Trophoblast cell (in vitro differentiated cells and primary cell): ENCODE measurements around the gene HLA-DPA1.

Experiments
- DNase-seq, 2 donors: peaks; one replicate each; pipeline ENCODE4 v3.0.0-alpha.2; 2016
- H2AFZ ChIP-seq: 2 replicates; pipeline ENCODE4 v1.6.1; 2013; ENCODE audit warnings: low read length, moderate library complexity, mild to moderate bottlenecking; ENCODE audit not compliant: insufficient read depth, poor library complexity
- H2AK5ac ChIP-seq: 2 replicates; pipeline ENCODE4 v1.6.1; 2013; ENCODE audit warnings: mild to moderate bottlenecking, low read length
- H2BK120ac ChIP-seq: 2 replicates; pipeline ENCODE4 v1.6.1; 2013; ENCODE audit warnings: low read length, mild to moderate bottlenecking, moderate library complexity; ENCODE audit not compliant: insufficient read depth, poor library complexity
- H2BK12ac ChIP-seq: 2 replicates; pipeline ENCODE4 v1.6.1; 2013; ENCODE audit warnings: mild to moderate bottlenecking, low read length, moderate library complexity
- H2BK5ac ChIP-seq: 2 replicates; pipeline ENCODE4 v1.6.1; 2013; ENCODE audit warnings: low read length, low read depth, moderate library complexity, mild to moderate bottlenecking; ENCODE audit not compliant: poor library complexity
- H3K14ac ChIP-seq: 2 replicates; pipeline ENCODE4 v1.6.1; 2013; ENCODE audit warnings: mild to moderate bottlenecking, low read length
- H3K18ac ChIP-seq: 2 replicates; pipeline ENCODE4 v1.6.1; 2013; ENCODE audit warnings: mild to moderate bottlenecking, low read length
- H3K23ac ChIP-seq: 2 replicates; pipeline ENCODE4 v1.6.1; 2013; ENCODE audit warnings: low read length
- H3K27ac ChIP-seq: 2 replicates; pipeline ENCODE4 v1.5.1; 2013; ENCODE audit warnings: low read depth, mild to moderate bottlenecking, inconsistent platforms, low read length, moderate library complexity
- H3K27me3 ChIP-seq: 2 replicates; pipeline ENCODE4 v1.6.1; 2013; ENCODE audit warnings: inconsistent platforms, mild to moderate bottlenecking, low read length, moderate library complexity; ENCODE audit not compliant: insufficient read depth
- H3K36me3 ChIP-seq, 2 experiments: 1 replicate in 1 of 2; 2 replicates in 1 of 2; pipeline ENCODE4 v1.6.1; 2013; ENCODE audit warnings: low read length in 2 of 2, mild to moderate bottlenecking in 2 of 2, moderate library complexity in 1 of 2; ENCODE audit not compliant: insufficient read depth in 2 of 2, control insufficient read depth in 1 of 2
- H3K4ac ChIP-seq: 2 replicates; pipeline ENCODE4 v1.6.1; 2013; ENCODE audit warnings: low read depth, mild to moderate bottlenecking, low read length, moderate library complexity
- H3K4me1 ChIP-seq, 2 experiments: 1 replicate in 1 of 2; 2 replicates in 1 of 2; pipeline ENCODE4 v1.6.1; 2013; ENCODE audit warnings: low read length in 2 of 2, mild to moderate bottlenecking in 2 of 2, moderate library complexity in 1 of 2; ENCODE audit not compliant: insufficient read depth in 2 of 2, control insufficient read depth in 1 of 2
- H3K4me2 ChIP-seq: 2 replicates; pipeline ENCODE4 v1.6.1; 2013; ENCODE audit warnings: inconsistent platforms, mild to moderate bottlenecking, low read length, moderate library complexity
- H3K4me3 ChIP-seq: 2 replicates; pipeline ENCODE4 v1.5.1; 2013; ENCODE audit warnings: mild to moderate bottlenecking, low read depth, low read length, inconsistent platforms
- H3K79me1 ChIP-seq: one replicate; pipeline ENCODE4 v1.6.1; 2013; ENCODE audit warnings: low read length
- H3K79me2 ChIP-seq: 2 replicates; pipeline ENCODE4 v1.6.1; 2013; ENCODE audit warnings: low read length, mild to moderate bottlenecking; ENCODE audit not compliant: control insufficient read depth, insufficient read depth, poor library complexity
- H3K9ac ChIP-seq: 2 replicates; pipeline ENCODE4 v1.6.1; 2013; ENCODE audit warnings: mild to moderate bottlenecking, low read length
- H3K9me3 ChIP-seq: 2 replicates; pipeline ENCODE4 v1.6.1; 2013; ENCODE audit warnings: low read depth, mild to moderate bottlenecking, control low read depth, inconsistent platforms, low read length; ENCODE audit not compliant: insufficient read depth
- H4K12ac ChIP-seq: 2 replicates; pipeline ENCODE4 v1.6.1; 2013; ENCODE audit warnings: low read depth, mild to moderate bottlenecking, low read length, moderate library complexity
- H4K8ac ChIP-seq: 2 replicates; pipeline ENCODE4 v1.6.1; 2013; ENCODE audit warnings: low read depth, mild to moderate bottlenecking, low read length, moderate library complexity
- H4K91ac ChIP-seq: one replicate; pipeline ENCODE4 v1.6.1; 2013; ENCODE audit warnings: low read depth, mild to moderate bottlenecking, low read length, moderate library complexity
- WGBS: extraction: QIAGEN DNeasy Blood & Tissue Kit; methylation state at CpG from one replicate; pipeline ENCODE4 v1.1.7; 2013; ENCODE audit warnings: missing lambda C conversion rate; ENCODE audit not compliant: insufficient read length, insufficient coverage; ENCODE audit errors: extremely low coverage; 5-methylcytosine and 5-hydroxymethylcytosine counted together

Gene HLA-DPA1

DNA sequence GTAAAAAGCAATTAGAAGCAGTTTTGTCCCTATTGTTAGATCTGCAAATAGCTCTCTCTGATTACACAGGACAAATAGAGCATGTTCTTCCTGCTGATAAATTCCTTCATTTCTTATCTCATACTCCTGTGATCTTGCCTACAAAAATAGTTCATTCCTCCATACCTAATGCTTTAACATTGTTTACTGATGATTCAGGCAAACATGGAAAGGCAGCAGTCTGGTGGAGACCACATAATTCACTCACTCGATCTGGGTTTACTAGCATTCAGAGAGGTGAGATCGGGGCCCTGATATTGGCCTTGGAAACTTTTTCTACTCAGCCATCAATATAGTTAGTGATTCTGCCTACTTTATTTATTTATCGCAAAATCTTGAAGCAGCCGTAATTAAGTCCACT, 20.2 kb downstream of the HLA-DPA1 start:
- Histone ChIP-seq H3K23ac (no peak overlapping the region), H4K8ac (no peak overlapping the region), H2BK5ac (no peak overlapping the region), H3K18ac (no peak overlapping the region), H2AFZ (no peak overlapping the region), H3K27me3 (no peaks in the 10 kb centered on the region), H3K14ac (no peak overlapping the region), H3K4ac (no peak overlapping the region), H3K4me3 (no peak overlapping the region), H3K79me1 (no peaks in the 10 kb centered on the region), H3K4me1 (no peaks in the 10 kb centered on the region), H2AK5ac (no peak overlapping the region), H3K36me3 (no peaks in the 10 kb centered on the region), H3K4me2 (no peak overlapping the region), H3K9ac (no peak overlapping the region), H4K12ac (no peak overlapping the region), H3K27ac (no peak overlapping the region), H2BK120ac (no peak overlapping the region), H3K9me3 (no peaks in the 10 kb centered on the region), H3K79me2 (no peaks in the 10 kb centered on the region), H2BK12ac (no peak overlapping the region), H4K91ac (no peak overlapping the region)
- DNase-seq, result peak; percentile 1 to 31
- no CpG with 5 or more reads among the region's 4 CpGs for WGBS

GRCh38 chr6:33052627-33053026, 20.8 kb downstream of the HLA-DPA1 start:
- Histone ChIP-seq H4K91ac (no peak overlapping the region), H2AK5ac (no peak overlapping the region)

DNA sequence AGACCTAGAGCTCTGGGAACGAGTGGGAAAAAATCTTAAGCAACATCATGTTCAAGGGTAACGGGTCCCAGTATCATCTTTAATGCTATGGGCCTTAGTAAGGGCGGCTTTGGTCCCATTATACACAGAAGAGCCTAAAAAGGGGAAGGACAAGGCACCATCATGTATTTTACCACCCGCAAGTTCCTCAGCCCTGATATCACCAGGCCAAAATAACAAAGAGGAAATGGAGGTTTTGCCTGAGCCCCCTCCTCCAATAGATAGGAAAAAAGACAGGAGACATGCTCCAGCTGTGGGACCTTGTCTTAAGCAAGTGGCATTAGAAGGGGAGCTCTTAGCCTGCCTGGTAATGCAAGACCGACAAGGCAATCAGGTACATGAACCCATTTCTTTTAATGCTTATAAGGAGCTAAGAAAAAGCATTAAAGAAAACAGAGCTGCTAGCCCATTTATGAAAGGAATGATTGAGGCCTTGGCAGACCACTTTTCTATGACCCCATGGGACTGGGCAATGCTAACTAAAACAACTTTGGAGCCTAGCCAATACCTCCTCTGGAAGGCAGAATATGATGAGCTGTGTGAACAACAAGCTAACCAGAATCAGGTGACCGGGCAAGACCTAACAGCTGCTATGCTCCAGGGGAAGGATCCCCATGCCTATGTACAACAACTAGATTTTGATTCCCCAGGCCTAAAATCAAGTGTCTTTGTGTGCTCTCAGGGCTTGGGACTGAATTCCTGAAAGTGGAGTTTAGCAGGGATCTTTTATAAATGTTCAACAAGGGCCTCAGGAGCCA, 23.2 kb downstream of the HLA-DPA1 start:
- H2BK120ac ChIP-seq, result no peak overlapping the region

More at GRCh38 chr6:33052627-33053026, 20.8 kb downstream of the HLA-DPA1 start:
- Histone ChIP-seq H3K27ac (no peak overlapping the region), H3K36me3 (no peaks in the 10 kb centered on the region), H2BK12ac (no peak overlapping the region), H3K4ac (no peak overlapping the region), H3K27me3 (no peaks in the 10 kb centered on the region), H3K9me3 (no peaks in the 10 kb centered on the region), H3K18ac (no peak overlapping the region), H3K4me2 (no peak overlapping the region), H3K9ac (no peak overlapping the region), H4K8ac (no peak overlapping the region), H2BK5ac (no peak overlapping the region), H3K14ac (no peak overlapping the region), H3K79me1 (no peaks in the 10 kb centered on the region), H2BK120ac (no peak overlapping the region), H3K4me3 (no peak overlapping the region), H2AFZ (no peak overlapping the region), H4K12ac (no peak overlapping the region), H3K23ac (no peak overlapping the region), H3K4me1 (no peaks in the 10 kb centered on the region), H3K79me2 (no peaks in the 10 kb centered on the region)
- no peak for DNase-seq

GRCh38 chr6:33049323-33050013, 24.0 kb downstream of the HLA-DPA1 start:
- Histone ChIP-seq H4K91ac (no peak overlapping the region), H3K4me2 (no peak overlapping the region), H2BK12ac (no peak overlapping the region), H4K8ac (no peak overlapping the region), H3K79me2 (no peaks in the 10 kb centered on the region), H2BK5ac (no peak overlapping the region), H3K79me1 (no peaks in the 10 kb centered on the region), H2BK120ac (no peak overlapping the region), H3K23ac (no peak overlapping the region), H3K9ac (no peak overlapping the region), H2AFZ (no peak overlapping the region), H3K4me1 (no peaks in the 10 kb centered on the region), H4K12ac (no peak overlapping the region), H3K36me3 (no peaks in the 10 kb centered on the region), H3K4me3 (no peak overlapping the region), H3K14ac (no peak overlapping the region), H2AK5ac (no peak overlapping the region), H3K27ac (no peak overlapping the region), H3K4ac (no peak overlapping the region), H3K27me3 (no peaks in the 10 kb centered on the region), H3K9me3 (no peaks in the 10 kb centered on the region), H3K18ac (no peak overlapping the region)
- DNase-seq, result no peak
- no CpG with 5 or more reads among the region's 9 CpGs for WGBS

More for the DNA sequence above, 23.2 kb downstream of the HLA-DPA1 start:
- Histone ChIP-seq H3K4me3 (no peak overlapping the region), H2BK5ac (no peak overlapping the region), H4K12ac (no peak overlapping the region), H3K36me3 (no peaks in the 10 kb centered on the region), H3K18ac (no peak overlapping the region), H3K23ac (no peak overlapping the region), H3K4ac (no peak overlapping the region), H4K8ac (no peak overlapping the region), H4K91ac (no peak overlapping the region), H2AK5ac (no peak overlapping the region), H3K27me3 (no peaks in the 10 kb centered on the region), H3K9me3 (no peaks in the 10 kb centered on the region), H3K9ac (no peak overlapping the region), H2AFZ (no peak overlapping the region), H3K14ac (no peak overlapping the region), H2BK12ac (no peak overlapping the region), H3K27ac (no peak overlapping the region), H3K4me2 (no peak overlapping the region), H3K79me1 (no peaks in the 10 kb centered on the region), H3K79me2 (no peaks in the 10 kb centered on the region), H3K4me1 (no peaks in the 10 kb centered on the region)
- no peak for DNase-seq
- WGBS, result no CpG with 5 or more reads among the region's 6 CpGs
